Central memory CD4-positive, alpha-beta T cell (primary cell): ENCODE measurements around the gene RNASE13.

ENCODE experiments used
- DNase-seq: peaks from one replicate; pipeline ENCODE4 v3.0.0; 2022

The RNASE13 gene

DNA sequence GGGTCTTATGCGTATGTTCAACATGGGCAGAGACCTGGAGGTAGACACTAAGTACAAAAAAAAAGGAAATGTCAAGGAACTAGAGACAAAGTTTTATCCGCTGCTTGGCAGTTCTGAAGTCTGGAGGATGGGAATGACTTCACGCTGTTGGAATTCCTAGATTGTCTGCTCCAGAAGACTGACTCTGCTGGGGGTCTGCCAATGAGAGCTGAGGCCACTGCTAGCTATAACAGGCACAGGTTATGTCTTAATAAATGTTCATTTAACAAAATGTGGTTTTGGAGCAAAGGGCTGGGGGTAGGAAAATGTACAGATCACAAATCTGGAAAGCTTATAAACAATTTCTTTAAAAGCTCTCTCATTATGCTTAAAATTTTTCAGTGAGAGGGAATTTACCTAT lies 28.9 kb upstream of the RNASE13 start:
- DNase-seq = no peak

- no peak for DNase-seq
These were observed 26.7 kb upstream of the RNASE13 start for GRCh38 chr14:21061347-21061668.

GRCh38 chr14:21060614-21061346 lies 26.2 kb upstream of the RNASE13 start:
- DNase-seq = no peak

- DNase-seq = no peak
These were observed 25.4 kb upstream of the RNASE13 start for GRCh38 chr14:21059842-21060613.

DNA sequence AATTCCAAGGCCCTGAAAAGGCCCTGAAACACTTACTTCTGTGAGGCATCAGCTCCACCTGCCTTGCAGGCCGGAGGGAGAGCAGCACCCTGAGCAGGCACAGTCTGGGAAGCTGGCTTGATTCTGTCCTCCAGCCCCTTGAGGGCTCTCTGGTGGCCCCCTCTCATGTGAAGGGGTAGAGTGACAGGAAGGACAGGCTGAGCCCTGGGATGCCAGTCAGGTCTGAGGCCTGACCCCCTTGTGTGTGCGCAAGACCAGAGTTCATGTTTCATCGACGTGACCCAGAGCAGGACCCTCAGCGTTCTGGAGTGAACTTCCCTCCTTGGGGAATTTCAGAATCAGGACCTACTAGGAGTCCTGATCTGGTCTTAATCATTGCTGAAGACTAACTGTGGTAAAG lies 24.3 kb upstream of the RNASE13 start:
- DNase-seq = no peak

GRCh38 chr14:21057803-21058675 lies 23.4 kb upstream of the RNASE13 start, which contains the start of gene RNASE8:
Gene RNASE8, plus strand, starts transcription at chr14:21057822. Its CDS starts 71 bp downstream, at chr14:21057893.
- DNase-seq = no peak

- no peak for DNase-seq
These were observed 22.0 kb upstream of the RNASE13 start for GRCh38 chr14:21056520-21057163.

DNA sequence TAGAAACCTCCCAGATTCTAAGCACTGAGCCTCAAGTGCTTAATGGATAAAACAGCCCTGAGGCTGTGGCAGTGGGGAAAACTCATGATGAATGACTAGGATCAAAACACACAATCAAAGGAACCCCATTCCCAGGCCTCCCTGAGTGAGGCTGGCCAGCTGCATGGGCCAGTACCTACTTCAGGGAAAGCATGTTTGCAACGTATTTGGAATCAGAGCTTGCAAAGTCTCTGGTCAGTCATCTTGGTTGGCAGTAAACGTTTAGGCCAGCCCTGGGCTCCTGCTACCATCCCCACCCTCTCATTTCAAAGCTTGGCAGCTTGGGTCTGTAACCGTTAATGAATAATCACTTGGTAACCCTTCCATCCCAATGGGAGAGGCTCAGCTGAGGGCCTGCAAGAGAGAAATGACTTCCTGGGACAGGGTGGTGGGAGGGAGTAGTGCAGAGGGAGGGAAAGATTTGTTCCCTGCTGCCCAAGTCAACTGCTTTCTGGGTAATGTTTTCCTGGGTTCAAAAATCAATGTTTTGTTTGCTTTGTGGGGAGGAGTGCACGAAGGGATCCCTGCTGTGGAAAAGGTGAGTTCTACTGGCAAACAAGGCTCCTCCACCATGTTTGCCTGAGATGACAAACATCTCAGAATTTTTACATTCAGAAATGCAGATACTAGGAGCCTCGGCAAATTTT lies 21.0 kb upstream of the RNASE13 start:
- DNase-seq = no peak

DNA sequence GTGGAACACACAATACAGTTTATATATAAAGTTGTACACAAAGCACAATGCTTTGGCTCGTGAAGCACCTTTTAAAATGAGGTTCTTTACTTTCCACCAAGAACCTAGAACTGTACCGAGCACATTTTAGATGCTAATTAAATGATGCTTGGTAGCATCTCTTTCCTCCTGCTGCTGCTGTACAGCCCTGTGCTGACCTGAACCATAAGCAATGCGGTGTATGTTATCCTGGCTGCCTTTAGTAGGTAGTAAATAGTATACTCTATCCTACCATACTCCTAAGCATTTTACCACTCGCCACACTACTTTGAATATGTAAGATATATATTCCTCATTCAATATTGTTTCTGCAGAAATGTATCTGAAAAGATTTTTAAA lies 20.1 kb upstream of the RNASE13 start:
- DNase-seq = no peak

DNA sequence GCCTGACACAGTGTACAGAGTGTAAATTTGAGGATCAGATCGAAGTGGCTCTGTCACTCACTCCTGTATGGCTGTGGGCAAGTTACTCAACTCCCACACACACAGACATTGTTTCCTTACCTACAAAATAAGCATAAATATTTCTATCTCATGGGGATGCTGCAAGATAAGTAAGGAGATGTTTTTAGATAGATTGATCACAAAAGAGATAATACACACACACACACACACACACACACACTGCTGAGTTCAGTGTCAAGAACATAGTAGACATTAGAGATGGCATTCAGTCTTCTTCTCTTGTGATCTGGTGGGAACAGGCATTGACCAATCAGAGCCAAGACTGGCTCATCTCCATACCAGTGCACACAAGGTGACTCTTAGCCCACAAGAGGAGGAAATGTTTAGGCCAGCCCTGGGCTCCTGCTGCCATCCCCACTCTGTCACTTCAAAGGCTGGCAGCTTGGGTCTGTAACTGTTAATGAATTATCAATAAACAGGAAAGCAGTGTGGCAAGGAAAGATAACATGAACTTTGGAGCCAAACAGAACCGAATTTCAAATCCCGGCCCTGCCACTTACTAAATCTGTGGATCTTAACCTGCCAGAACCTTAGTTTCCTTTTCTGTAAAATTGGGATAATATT lies 19.6 kb upstream of the RNASE13 start:
- DNase-seq = no peak

- no peak for DNase-seq
These were observed 18.8 kb upstream of the RNASE13 start for GRCh38 chr14:21053184-21054122.

- no peak for DNase-seq
These were observed 16.0 kb upstream of the RNASE13 start for GRCh38 chr14:21050597-21050996.

- no peak for DNase-seq
These were observed 14.7 kb upstream of the RNASE13 start for GRCh38 chr14:21049271-21049673.

GRCh38 chr14:21048638-21049037 lies 14.0 kb upstream of the RNASE13 start:
- DNase-seq = no peak

- DNase-seq = no peak
These were observed 12.8 kb upstream of the RNASE13 start for GRCh38 chr14:21047378-21047781.

DNA sequence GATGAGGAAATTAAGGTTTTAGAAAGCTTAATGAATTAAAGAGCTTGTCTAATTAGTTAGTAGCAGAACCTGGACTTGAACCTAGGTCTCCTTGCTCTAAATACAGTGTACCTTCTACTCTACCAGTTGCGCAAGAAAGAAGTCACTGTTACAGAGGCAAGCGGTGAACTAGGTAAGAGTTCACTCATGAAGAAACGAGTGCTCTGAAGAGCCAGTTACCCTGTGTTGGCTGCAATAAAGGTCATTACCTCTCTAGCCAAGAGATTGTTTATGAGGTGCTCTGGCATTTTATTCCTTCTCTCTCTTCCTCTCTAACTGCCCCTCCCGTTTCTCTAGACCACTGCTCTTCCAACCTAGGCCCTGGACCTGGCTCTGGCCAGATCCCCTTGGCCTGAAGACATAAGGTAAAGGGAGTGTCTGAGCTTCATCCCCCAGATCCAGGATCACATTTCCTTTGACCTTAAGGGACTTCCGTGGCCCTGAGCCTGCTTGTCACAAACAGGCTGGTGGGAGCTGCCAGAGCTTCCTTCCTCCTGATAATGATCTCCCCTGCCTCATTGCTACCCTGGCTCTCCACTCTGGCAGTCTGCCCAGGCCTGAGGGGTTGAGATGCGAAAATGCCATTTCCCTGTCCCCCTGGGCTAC lies 9.5 kb upstream of the RNASE13 start:
- DNase-seq = peak; percentile 16

- no peak for DNase-seq
These were observed 8.9 kb upstream of the RNASE13 start for GRCh38 chr14:21043387-21043973.

- DNase-seq = no peak
These were observed 8.3 kb upstream of the RNASE13 start for GRCh38 chr14:21042918-21043317.

DNA sequence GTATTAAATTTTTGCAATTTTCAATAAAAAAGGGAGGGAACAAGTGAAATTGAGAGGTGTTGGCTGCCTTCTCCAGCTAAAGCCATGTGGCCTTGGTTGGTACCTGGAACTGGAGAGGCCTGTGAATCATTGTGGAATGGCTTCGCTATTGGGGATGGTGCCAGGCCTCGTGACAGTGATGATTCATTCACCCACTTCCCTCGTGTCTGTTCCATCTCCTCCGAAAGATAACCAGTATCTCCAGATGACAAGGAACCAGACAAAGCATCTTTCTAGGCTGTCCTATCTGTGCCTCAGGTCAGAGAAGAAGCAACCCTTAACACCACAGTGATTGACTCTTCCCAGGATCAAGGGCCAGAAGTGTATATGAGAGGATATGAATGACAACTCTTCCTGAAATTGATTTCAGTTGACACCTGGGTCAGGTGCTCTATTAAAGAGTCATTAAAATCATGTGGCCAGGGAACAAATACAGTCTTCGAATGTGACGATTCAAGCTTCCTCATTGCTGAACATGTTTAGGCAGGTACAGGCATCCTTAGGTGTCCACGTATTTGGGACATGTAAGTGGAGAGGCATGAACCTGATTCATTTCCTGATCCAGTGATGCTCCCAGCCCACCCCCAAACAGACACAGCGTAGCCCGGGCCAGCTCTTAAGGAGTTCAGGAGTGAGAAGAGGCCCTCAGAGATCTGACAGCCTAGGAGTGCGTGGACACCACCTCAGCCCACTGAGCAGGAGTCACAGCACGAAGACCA lies 7.2 kb upstream of the RNASE13 start, which contains the start of gene RNASE7:
Gene RNASE7, plus strand, starts transcription at position 687 of the 758 bp plus-strand sequence. CDS start 631 bp downstream, outside the sequence.
- DNase-seq = no peak
